Caco-2 (cell line): ENCODE results near the gene MSH3. TPM values are rescaled to one million over a fixed set of nuclear protein-coding genes. Genes with fewer than 3 reads are reported as not detected.

Source experiments
- BruUV-seq: library from RNA; stranded (reverse); fragments of 400-500 nt; replicated peaks from 2 replicates; lab custom pipeline; 2021; lab: Mats Ljungman, UMichigan
- CTCF ChIA-PET: fragments of 300-600 bp; sonication (Branson Sonifier 250); formaldehyde crosslinking; loops from one replicate; lab custom pipeline; 2022; ENCODE audit warnings: antibody characterized with exemption; lab: Charles Lee
- POLR2A ChIA-PET: fragments of 300-600 bp; sonication (Branson Sonifier 250); formaldehyde crosslinking; loops from one replicate; lab custom pipeline; 2022; ENCODE audit warnings: antibody characterized with exemption; lab: Charles Lee
- DNase-seq, 2 experiments: peaks; one replicate each; pipeline versions ENCODE4 v3.0.0 to v3.0.0-alpha.2; 2020 to 2022
- H3K27me3 ChIP-seq: replicated peaks from 2 replicates; pipeline ENCODE4 v1.6.0; 2011; ENCODE audit warnings: low read length; ENCODE audit not compliant: control insufficient read depth, insufficient read depth
- H3K36me3 ChIP-seq: 2 replicates; pipeline ENCODE4 v1.5.1; 2011; ENCODE audit warnings: low read length; ENCODE audit not compliant: control insufficient read depth, insufficient read depth
- H3K4me1 ChIP-seq: fragments of 250-450 bp; sonication (Bioruptor Pico); 2 replicates; pipeline ENCODE4 v1.5.1; 2020; ENCODE audit warnings: mild to moderate bottlenecking
- H3K4me3 ChIP-seq: 2 replicates; pipeline ENCODE4 v1.5.1; 2011; ENCODE audit warnings: low read depth, mild to moderate bottlenecking, control low read depth, low read length
- H3K9me3 ChIP-seq: fragments of 250-450 bp; sonication (Bioruptor Pico); 2 replicates; pipeline ENCODE4 v1.5.1; 2020; ENCODE audit warnings: mild to moderate bottlenecking, moderate library complexity
- H3K27ac Mint-ChIP-seq: one replicate; pipeline ENCODE4 v1.8.0; 2022; ENCODE audit warnings: mixed read lengths; ENCODE audit not compliant: unreplicated experiment
- H3K27me3 Mint-ChIP-seq: one replicate; pipeline ENCODE4 v1.8.0; 2022; ENCODE audit warnings: mixed read lengths; ENCODE audit not compliant: insufficient read depth, unreplicated experiment
- H3K36me3 Mint-ChIP-seq: one replicate; pipeline ENCODE4 v1.8.0; 2022; ENCODE audit warnings: mild to moderate bottlenecking, mixed read lengths; ENCODE audit not compliant: insufficient read depth, unreplicated experiment
- H3K4me1 Mint-ChIP-seq: one replicate; pipeline ENCODE4 v1.8.0; 2022; ENCODE audit warnings: low read depth, mixed read lengths; ENCODE audit not compliant: unreplicated experiment
- H3K4me3 Mint-ChIP-seq: one replicate; pipeline ENCODE4 v1.8.0; 2022; ENCODE audit warnings: mild to moderate bottlenecking, moderate library complexity, mixed read lengths; ENCODE audit not compliant: unreplicated experiment
- H3K9me3 Mint-ChIP-seq: one replicate; pipeline ENCODE4 v1.8.0; 2022; ENCODE audit warnings: mixed read lengths; ENCODE audit not compliant: unreplicated experiment
- intact Hi-C: fragments of 100-400 bp; cut with micrococcal nuclease; formaldehyde crosslinking; loops from one replicate; pipeline ENCODE4 v1.10.0; 2022; ENCODE audit not compliant: unreplicated experiment
- total RNA-seq: library from RNA; stranded (reverse); gene quantifications from 2 replicates; pipeline ENCODE4 v1.2.3, GENCODE V29; 2022
- TF ChIP-seq, protein P1 (sequence below), 2 experiments: fragments of 200-600 bp in 1 of 2; IDR thresholded peaks; 1 replicate in 1 of 2; 2 replicates in 1 of 2; pipeline versions ENCODE4 v1.5.1 to v1.8.0; 2011 to 2022; ENCODE audit warnings: antibody characterized with exemption in 1 of 2, control low read depth in 1 of 2, inconsistent platforms in 1 of 2, low read depth in 1 of 2, low read length in 1 of 2, mild to moderate bottlenecking in 1 of 2, moderate library complexity in 1 of 2; ENCODE audit not compliant: insufficient read depth in 1 of 2, severe bottlenecking in 1 of 2, unreplicated experiment in 1 of 2

MSH3 gene
- total RNA-seq, 1 experiment from 2014 or later, result 17.1 TPM

- peaks cover 5% of the 10 kb centered on the region for H3K36me3 Mint-ChIP-seq
- no peak overlapping the region for H3K27ac Mint-ChIP-seq
- CTCF ChIA-PET, result no interaction called here
- intact Hi-C loops, result no loop called here
- peaks cover 25% of the 10 kb centered on the region for H3K9me3 Mint-ChIP-seq
- Histone ChIP-seq H3K9me3 (0 out of 2 replicates have a peak, but pooled peaks cover 11% of the 10 kb centered on the region), H3K27me3 (no peaks in the 10 kb centered on the region), H3K36me3 (no peaks in the 10 kb centered on the region), H3K4me1 (no peaks in the 10 kb centered on the region), H3K4me3 (no peak overlapping the region)
- TF ChIP-seq, protein P1, sequence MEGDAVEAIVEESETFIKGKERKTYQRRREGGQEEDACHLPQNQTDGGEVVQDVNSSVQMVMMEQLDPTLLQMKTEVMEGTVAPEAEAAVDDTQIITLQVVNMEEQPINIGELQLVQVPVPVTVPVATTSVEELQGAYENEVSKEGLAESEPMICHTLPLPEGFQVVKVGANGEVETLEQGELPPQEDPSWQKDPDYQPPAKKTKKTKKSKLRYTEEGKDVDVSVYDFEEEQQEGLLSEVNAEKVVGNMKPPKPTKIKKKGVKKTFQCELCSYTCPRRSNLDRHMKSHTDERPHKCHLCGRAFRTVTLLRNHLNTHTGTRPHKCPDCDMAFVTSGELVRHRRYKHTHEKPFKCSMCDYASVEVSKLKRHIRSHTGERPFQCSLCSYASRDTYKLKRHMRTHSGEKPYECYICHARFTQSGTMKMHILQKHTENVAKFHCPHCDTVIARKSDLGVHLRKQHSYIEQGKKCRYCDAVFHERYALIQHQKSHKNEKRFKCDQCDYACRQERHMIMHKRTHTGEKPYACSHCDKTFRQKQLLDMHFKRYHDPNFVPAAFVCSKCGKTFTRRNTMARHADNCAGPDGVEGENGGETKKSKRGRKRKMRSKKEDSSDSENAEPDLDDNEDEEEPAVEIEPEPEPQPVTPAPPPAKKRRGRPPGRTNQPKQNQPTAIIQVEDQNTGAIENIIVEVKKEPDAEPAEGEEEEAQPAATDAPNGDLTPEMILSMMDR (IDR thresholded peaks at IDR 0.05; ENCODE audit: insufficient read depth in 1 of 2, low read depth in 1 of 2, low read length in 1 of 2, severe bottlenecking in 1 of 2, unreplicated experiment in 1 of 2), result no peak
- H3K4me1 Mint-ChIP-seq, result no peaks in the 10 kb centered on the region
- BruUV-seq, result no TSS peak
- H3K27me3 Mint-ChIP-seq, result no peaks in the 10 kb centered on the region
- POLR2A ChIA-PET, result no interaction called here
- DNase-seq, result no peak
- no peak overlapping the region for H3K4me3 Mint-ChIP-seq
Observed at GRCh38 chr5:80720181-80720580, 65.7 kb downstream of the MSH3 start.

GRCh38 chr5:80722916-80723315, 68.5 kb downstream of the MSH3 start:
- H3K36me3 Mint-ChIP-seq, result peaks cover 6% of the 10 kb centered on the region
- no peak for DNase-seq
- ChIA-PET POLR2A (no interaction called here), CTCF (no interaction called here)
- no TSS peak for BruUV-seq
- H3K9me3 Mint-ChIP-seq, result peaks cover 25% of the 10 kb centered on the region
- Histone ChIP-seq H3K36me3 (no peaks in the 10 kb centered on the region), H3K9me3 (0 out of 2 replicates have a peak, but pooled peaks cover 11% of the 10 kb centered on the region), H3K27me3 (no peaks in the 10 kb centered on the region), H3K4me3 (no peak overlapping the region), H3K4me1 (no peaks in the 10 kb centered on the region)
- no peak overlapping the region for H3K4me3 Mint-ChIP-seq
- H3K27me3 Mint-ChIP-seq, result no peaks in the 10 kb centered on the region
- H3K4me1 Mint-ChIP-seq, result no peaks in the 10 kb centered on the region
- TF ChIP-seq, protein P1 (IDR thresholded peaks at IDR 0.05; ENCODE audit: insufficient read depth in 1 of 2, low read depth in 1 of 2, low read length in 1 of 2, severe bottlenecking in 1 of 2, unreplicated experiment in 1 of 2), result no peak
- intact Hi-C loops, result no loop called here
- no peak overlapping the region for H3K27ac Mint-ChIP-seq

GRCh38 chr5:80725446-80725845, 71.0 kb downstream of the MSH3 start:
- Histone ChIP-seq H3K9me3 (0 out of 2 replicates have a peak, but pooled peaks cover 3% of the 10 kb centered on the region), H3K27me3 (no peaks in the 10 kb centered on the region), H3K36me3 (no peaks in the 10 kb centered on the region), H3K4me1 (no peaks in the 10 kb centered on the region), H3K4me3 (no peak overlapping the region)
- no TSS peak for BruUV-seq
- DNase-seq, result no peak
- TF ChIP-seq, protein P1 (IDR thresholded peaks at IDR 0.05; ENCODE audit: insufficient read depth in 1 of 2, low read depth in 1 of 2, low read length in 1 of 2, severe bottlenecking in 1 of 2, unreplicated experiment in 1 of 2), result no peak
- peaks cover 21% of the 10 kb centered on the region for H3K36me3 Mint-ChIP-seq
- intact Hi-C loops, result no loop called here
- H3K4me3 Mint-ChIP-seq, result no peak overlapping the region
- peaks cover 11% of the 10 kb centered on the region for H3K9me3 Mint-ChIP-seq
- no peak overlapping the region for H3K27ac Mint-ChIP-seq
- H3K4me1 Mint-ChIP-seq, result no peaks in the 10 kb centered on the region
- ChIA-PET POLR2A (no interaction called here), CTCF (no interaction called here)
- H3K27me3 Mint-ChIP-seq, result no peaks in the 10 kb centered on the region
